Osteoblast (primary cell): ENCODE results near the gene RHBDL3. TPM values are rescaled to one million over a fixed set of nuclear protein-coding genes. Genes with fewer than 3 reads are reported as not detected.
"Not testable (repeated sequence)": the region's sequence is repeated elsewhere in the genome, so short reads cannot be mapped to it uniquely, and the experiment has no call there.

Experiments
- DNase-seq: peaks from one replicate; pipeline ENCODE4 v3.0.0; 2011; ENCODE audit warnings: low spot score, mixed read lengths; ENCODE audit not compliant: insufficient read length; ENCODE audit errors: missing footprints
- H2AFZ ChIP-seq: 2 replicates; pipeline ENCODE4 v1.6.0; 2011; ENCODE audit warnings: mild to moderate bottlenecking, low read length
- H3K27ac ChIP-seq: 2 replicates; pipeline ENCODE4 v1.5.1; 2011; ENCODE audit warnings: mild to moderate bottlenecking, low read depth, low read length, moderate library complexity
- H3K27me3 ChIP-seq: 2 replicates; pipeline ENCODE4 v1.6.0; 2012; ENCODE audit warnings: mild to moderate bottlenecking, control low read depth, inconsistent platforms, low read length, moderate library complexity; ENCODE audit not compliant: insufficient read depth
- H3K36me3 ChIP-seq: 2 replicates; pipeline ENCODE4 v1.5.1; 2011; ENCODE audit warnings: mild to moderate bottlenecking, low read length, control low read depth, moderate library complexity; ENCODE audit not compliant: insufficient read depth
- H3K4me1 ChIP-seq: 2 replicates; pipeline ENCODE4 v1.5.1; 2011; ENCODE audit warnings: mild to moderate bottlenecking, low read length, control low read depth, moderate library complexity; ENCODE audit not compliant: insufficient read depth
- H3K4me2 ChIP-seq: 2 replicates; pipeline ENCODE4 v1.6.0; 2011; ENCODE audit warnings: mild to moderate bottlenecking, low read length; ENCODE audit not compliant: insufficient read depth
- H3K4me3 ChIP-seq: fragments of 200-600 bp; sonication (generic); 3 replicates; pipeline ENCODE4 v1.5.1; 2012; ENCODE audit warnings: mild to moderate bottlenecking, low read length, inconsistent platforms; ENCODE audit not compliant: insufficient read depth
- H3K79me2 ChIP-seq: 2 replicates; pipeline ENCODE4 v1.6.0; 2012; ENCODE audit warnings: mild to moderate bottlenecking, low read length, control low read depth, inconsistent platforms; ENCODE audit not compliant: insufficient read depth
- H3K9me3 ChIP-seq: 2 replicates; pipeline ENCODE4 v1.5.1; 2011; ENCODE audit warnings: low read depth, low read length, control low read depth
- H4K20me1 ChIP-seq: 2 replicates; pipeline ENCODE4 v1.6.0; 2012; ENCODE audit warnings: mild to moderate bottlenecking, low read length, control low read depth; ENCODE audit not compliant: insufficient read depth
- CTCF ChIP-seq: IDR thresholded peaks from 2 replicates; pipeline ENCODE4 v1.5.1; 2011; ENCODE audit warnings: mild to moderate bottlenecking, low read depth, low read length, moderate library complexity; ENCODE audit errors: extremely low read depth
- total RNA-seq: library from RNA; depleted of rRNA; stranded (reverse); fragments of >200 nt; gene quantifications from 2 replicates; pipeline ENCODE4 v1.2.3, GENCODE V29; 2012

RHBDL3 gene
- total RNA-seq, 1 donor: under 0.01 TPM

- peaks cover 5% of the 10 kb centered on the region for H3K27me3 ChIP-seq
- H3K36me3 ChIP-seq: no peaks in the 10 kb centered on the region
- no peaks in the 10 kb centered on the region for H3K9me3 ChIP-seq
- no peak for DNase-seq
- H4K20me1 ChIP-seq: no peaks in the 10 kb centered on the region
- no peak overlapping the region for H3K4me2 ChIP-seq
- no peaks in the 10 kb centered on the region for H3K79me2 ChIP-seq
- no peak overlapping the region for H3K4me3 ChIP-seq
- H3K27ac ChIP-seq: no peak overlapping the region
- no peak for TF ChIP-seq CTCF
- H3K4me1 ChIP-seq: peaks cover 7% of the 10 kb centered on the region
- no peak overlapping the region for H2AFZ ChIP-seq
These were observed 42.0 kb downstream of the RHBDL3 start for GRCh38 chr17:32307658-32308057.

- Histone ChIP-seq H3K4me3 (peak overlapping the region; percentile 35), H3K4me2 (peak overlapping the region; percentile 45), H3K79me2 (no peaks in the 10 kb centered on the region), H3K27me3 (peaks cover 12% of the 10 kb centered on the region), H3K27ac (no peak overlapping the region), H3K4me1 (peaks cover 7% of the 10 kb centered on the region), H3K9me3 (no peaks in the 10 kb centered on the region), H2AFZ (peak overlapping the region; percentile 51), H3K36me3 (no peaks in the 10 kb centered on the region), H4K20me1 (no peaks in the 10 kb centered on the region)
- DNase-seq: no peak
- TF ChIP-seq CTCF: no peak
These were observed 45.5 kb downstream of the RHBDL3 start for GRCh38 chr17:32311028-32311536.

- Histone ChIP-seq H3K9me3 (no peaks in the 10 kb centered on the region), H3K4me2 (no peak overlapping the region), H3K36me3 (no peaks in the 10 kb centered on the region), H3K4me3 (no peak overlapping the region), H3K4me1 (peaks cover 7% of the 10 kb centered on the region), H3K79me2 (no peaks in the 10 kb centered on the region), H2AFZ (no peak overlapping the region), H4K20me1 (no peaks in the 10 kb centered on the region), H3K27me3 (peaks cover 12% of the 10 kb centered on the region), H3K27ac (no peak overlapping the region)
- no peak for TF ChIP-seq CTCF
- DNase-seq: no peak
These were observed 49.0 kb downstream of the RHBDL3 start for GRCh38 chr17:32314636-32315035.

GRCh38 chr17:32315171-32315570, 49.5 kb downstream of the RHBDL3 start:
- no peak for DNase-seq
- Histone ChIP-seq H3K79me2 (no peaks in the 10 kb centered on the region), H3K9me3 (no peaks in the 10 kb centered on the region), H3K27ac (no peak overlapping the region), H4K20me1 (no peaks in the 10 kb centered on the region), H3K4me1 (peaks cover 7% of the 10 kb centered on the region), H3K4me3 (no peak overlapping the region), H3K4me2 (no peak overlapping the region), H3K36me3 (no peaks in the 10 kb centered on the region), H3K27me3 (peaks cover 12% of the 10 kb centered on the region), H2AFZ (no peak overlapping the region)
- TF ChIP-seq CTCF: no peak

GRCh38 chr17:32316653-32317052, 51.0 kb downstream of the RHBDL3 start:
- H3K79me2 ChIP-seq, H3K4me1 ChIP-seq, H3K9me3 ChIP-seq, H3K36me3 ChIP-seq, H3K4me3 ChIP-seq, H4K20me1 ChIP-seq, DNase-seq, H3K4me2 ChIP-seq, H2AFZ ChIP-seq, H3K27ac ChIP-seq: not testable (repeated sequence)
- H3K27me3 ChIP-seq: peaks cover 12% of the 10 kb centered on the region
